8988T (cell line): ENCODE results near the gene KRTAP10-1.

ENCODE experiments used
- DNase-seq: peaks from one replicate; pipeline ENCODE4 v3.0.0; 2011

Gene KRTAP10-1

GRCh38 chr21:44499631-44500030 is 40.4 kb downstream of the KRTAP10-1 start:
- DNase-seq = no peak

- DNase-seq = no peak
Measured at GRCh38 chr21:44499211-44499560, 40.8 kb downstream of the KRTAP10-1 start.

DNA sequence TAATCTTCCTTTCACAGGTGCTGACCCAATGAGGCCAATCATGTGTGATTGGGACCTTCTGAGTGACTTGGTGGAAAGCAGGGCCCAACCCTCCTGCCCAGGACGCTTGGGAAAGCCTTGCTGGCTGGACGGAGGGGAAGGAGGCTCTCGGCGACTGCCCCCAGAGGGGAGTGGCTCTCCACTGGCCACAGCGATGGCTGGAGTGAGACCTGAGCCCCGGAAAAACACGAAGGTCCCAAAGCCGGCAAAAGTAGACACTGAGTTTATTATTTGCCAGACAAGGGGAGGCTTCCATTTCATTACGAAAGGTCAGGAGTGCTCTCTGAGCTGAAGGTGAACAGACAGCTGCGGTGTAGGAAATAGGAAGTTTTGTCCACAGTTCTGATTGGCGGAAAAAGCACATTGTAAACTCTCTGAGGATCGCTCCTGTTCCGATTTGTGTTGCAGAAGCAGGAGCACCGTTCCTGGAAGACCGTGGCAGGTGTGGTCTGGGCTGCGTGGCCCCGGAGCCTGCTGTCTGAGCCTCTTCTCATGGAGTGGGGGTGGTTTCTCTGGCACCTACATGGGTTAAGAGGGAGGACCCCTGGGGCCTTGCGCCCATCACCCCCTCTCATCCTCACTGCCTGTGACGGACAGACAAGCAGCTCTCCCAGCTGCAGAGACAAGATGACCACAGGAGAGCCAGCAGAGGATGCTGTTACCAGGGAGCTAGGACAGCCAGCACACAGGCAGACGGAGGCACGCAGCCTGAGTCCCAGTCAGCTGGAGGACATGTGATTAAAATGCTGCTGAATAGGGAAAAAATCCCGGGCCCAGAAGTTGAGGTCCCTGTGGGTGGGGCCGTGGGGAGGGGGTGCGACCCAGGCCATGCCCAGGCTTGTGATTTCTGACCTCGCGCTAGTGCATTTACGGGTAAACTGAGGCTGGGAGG is 41.5 kb downstream of the KRTAP10-1 start:
- DNase-seq = no peak

- DNase-seq = no peak
Measured at GRCh38 chr21:44497703-44498126, 42.3 kb downstream of the KRTAP10-1 start.

- DNase-seq = no peak
Measured at GRCh38 chr21:44496564-44497550, 43.1 kb downstream of the KRTAP10-1 start.

DNA sequence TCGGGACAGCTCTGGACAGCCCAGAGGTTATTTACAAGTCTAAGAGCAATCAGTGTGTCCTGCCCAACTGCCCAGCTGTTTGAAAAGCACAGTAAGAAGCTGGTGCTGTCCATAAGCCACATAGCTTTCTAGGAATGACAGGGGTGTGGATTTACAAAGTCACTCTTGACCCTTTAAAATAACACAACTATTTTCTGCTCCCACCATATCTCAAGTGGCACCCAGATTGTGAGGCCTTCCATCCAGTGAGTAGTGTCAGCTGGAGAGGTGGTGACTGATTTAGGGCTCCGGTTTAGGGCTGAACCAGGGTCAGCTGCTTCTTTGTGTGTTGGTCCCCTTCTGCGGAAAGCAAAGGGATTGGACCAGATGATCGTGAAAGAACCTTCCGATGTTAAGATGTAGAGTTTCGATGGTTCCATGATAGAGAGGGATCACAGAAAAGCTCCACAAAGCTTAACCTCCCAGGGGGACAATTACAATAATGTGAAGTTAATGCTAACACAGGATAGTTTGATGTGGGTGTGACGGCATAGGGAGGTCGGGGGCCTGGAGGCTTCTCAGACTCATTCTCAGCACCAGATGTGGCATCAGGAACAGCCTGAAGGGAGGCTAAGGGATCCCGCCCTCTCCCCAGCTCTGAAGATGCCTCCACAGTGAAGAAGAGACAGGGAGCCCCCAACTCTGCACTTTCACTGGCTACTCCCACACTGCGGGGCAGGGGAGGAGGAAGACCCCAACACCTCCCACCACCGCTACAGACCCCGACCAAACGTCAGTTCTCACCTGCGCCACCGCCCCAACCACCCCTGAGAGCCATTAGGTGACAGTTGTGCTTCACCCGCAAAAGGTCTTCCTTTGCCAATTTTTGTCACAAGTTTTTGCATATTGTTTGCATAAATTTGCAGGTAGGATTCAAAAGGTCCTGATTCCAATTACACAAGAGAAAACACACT is 44.1 kb downstream of the KRTAP10-1 start:
- no peak for DNase-seq

- no peak for DNase-seq
Measured at GRCh38 chr21:44494956-44495355, 45.0 kb downstream of the KRTAP10-1 start.

DNA sequence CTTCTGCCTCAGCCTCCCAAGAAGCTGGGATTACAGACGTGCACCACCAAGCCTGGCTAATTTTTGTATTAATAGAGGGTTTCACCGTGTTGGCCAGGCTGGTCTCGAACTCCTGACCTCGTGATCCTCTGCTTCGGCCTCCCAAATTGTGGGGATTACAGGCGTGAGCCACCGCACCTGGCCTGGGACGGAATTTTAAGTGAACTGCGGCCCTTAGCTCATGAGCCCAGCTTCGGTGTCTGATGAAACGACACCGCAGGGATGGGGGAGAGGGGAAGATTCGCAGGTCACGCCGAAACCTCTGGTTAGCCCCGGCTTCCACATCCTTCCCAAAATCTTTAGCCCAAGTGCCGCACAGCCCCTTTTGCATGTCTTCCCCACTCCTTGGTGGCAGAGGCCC is 45.6 kb downstream of the KRTAP10-1 start:
- no peak for DNase-seq

DNA sequence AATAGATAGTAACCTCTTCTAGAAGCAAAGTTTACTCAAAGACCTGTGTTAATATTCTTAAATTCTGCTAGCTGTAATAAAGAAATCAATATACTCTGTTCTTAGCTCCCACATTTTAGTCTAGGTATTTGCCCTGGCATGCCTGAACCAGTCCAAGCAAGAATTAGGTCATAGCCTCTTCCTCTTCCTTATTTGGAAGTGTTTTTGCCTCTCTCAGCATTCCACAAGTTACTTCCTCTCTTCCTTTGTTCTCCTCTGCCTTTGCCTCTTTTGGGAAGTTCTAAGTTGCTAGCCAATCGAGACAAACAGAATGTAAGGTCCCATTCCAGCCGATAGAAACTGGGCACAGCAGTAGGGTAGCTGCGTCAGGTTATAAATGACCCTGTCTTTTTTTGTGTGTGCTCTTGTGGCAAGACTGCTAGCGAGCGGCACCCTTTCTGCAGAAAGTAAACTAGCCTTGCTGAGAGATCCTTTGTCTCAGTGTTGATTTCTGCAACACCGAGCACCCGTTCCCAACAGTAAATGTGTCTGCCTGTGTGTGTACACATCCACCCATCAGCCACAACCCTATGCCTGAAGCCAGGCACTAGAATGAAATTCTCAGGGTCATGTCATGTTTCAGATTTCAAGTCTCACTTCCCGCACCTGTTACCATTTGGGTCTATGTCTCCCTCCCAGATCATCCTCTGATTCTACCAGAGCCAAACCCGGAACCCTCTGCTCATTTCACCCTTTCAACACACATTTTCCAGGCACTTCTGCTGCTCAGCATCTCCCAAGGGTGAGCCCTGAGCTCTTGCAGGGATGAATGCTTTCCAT is 47.2 kb downstream of the KRTAP10-1 start:
- no peak for DNase-seq

DNA sequence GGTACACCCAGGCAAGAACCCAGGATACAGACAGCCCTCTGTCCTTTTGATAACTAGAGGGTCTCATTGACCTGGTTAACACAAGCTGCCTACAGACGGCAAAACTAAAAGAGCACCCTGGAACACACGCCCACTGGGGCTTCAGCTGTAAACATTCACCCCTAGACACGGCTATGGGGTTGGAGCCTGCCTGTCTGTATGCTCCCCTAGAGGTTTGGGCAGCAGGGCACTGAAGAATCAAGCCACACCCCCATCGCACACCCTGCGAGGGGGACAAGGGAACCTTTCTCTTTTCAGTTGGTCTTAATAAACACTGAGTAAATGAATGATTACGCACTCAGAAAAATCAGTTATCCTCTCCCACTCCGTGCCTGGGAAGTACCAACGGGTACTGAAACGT is 49.2 kb downstream of the KRTAP10-1 start:
- no peak for DNase-seq

GRCh38 chr21:44490405-44490804 is 49.6 kb downstream of the KRTAP10-1 start:
- DNase-seq = no peak

GRCh38 chr21:44489962-44490361 is 50.0 kb downstream of the KRTAP10-1 start:
- no peak for DNase-seq
